ENCODE results near the gene AAMDC. TPM values are rescaled to one million over a fixed set of nuclear protein-coding genes. Genes with fewer than 3 reads are reported as not detected.
A peak's percentile ranks its signal among the peaks of the same experiment; 100 is the strongest.

AAMDC gene
- 6.8 and 21.1 TPM in 2 replicates for total RNA-seq (2014; rRNA removed; shearing (Covaris generic); ENCODE audit: low replicate concordance)

DNA sequence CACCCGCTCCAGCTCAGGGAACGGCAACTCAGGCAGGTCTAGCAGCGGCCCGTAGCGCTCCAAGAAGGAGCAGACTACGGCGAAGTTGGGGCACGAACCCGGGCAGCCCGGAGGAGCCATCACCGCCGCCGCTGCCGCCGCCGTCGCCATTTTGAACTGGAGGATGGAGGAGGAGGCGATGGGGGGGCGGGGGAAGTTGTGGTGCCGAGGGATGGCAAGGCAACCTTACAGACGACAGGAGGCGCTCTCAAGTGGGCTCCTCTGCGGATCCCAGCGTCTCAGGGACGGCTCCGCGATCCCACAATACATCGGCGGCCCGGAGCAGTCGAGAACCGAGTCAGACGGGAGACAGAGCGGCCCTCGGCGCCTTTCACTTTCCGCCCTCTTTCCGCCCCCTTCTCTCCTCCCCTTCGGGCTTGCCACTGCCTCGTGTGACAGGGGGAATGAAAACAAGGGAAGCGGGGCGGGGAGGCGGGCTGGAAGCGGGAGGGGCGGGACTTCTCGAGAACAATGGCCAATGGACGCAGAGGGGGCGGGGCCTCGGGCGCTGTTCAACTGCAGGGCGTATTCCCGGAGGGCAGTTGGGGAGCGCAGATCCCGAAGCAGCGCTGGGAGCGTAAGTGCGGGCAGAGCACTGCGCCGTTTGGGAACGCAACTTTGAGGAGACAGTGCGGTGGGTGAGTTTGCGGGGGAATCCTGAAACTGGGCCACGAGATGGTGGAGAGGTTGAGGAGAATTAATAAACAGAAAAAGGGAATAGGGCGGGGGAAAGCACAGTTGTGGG lies at the start of gene AAMDC, which contains the start of gene RSF1:
Gene AAMDC, plus strand, starts transcription at position 580 of the 784 bp plus-strand sequence. CDS start 21,353 bp downstream, outside the sequence.
Gene RSF1, minus strand, starts transcription at position 158 of the 784 bp plus-strand sequence. Its CDS starts 8 bp downstream, at position 150.
- in situ Hi-C loops (cut with HindIII; ENCODE audit: low pct_unique_long_range_greater_than_20kb, low sequenced_read_pairs): no loop called here
- DNase-seq (ENCODE audit: low read depth): peak; percentile 97

DNA sequence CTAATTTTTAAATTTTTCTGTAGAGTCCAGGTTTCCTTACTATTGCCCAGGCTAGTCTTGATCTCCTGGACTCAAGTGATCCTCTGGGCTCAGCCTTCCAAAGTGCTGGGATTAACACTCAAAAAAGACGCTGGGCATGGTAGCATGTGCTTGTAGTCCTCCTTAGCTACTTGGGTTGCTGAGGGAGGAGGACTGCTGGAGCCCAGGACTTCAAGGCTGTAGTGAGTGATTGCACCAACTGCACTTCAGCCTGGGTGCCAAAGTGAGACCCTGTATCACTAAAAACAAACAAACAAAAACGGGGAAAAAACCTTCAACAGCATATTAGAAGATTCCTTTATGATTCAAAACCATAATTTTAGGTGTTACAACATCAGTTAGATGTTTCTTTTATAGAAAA lies 45.0 kb upstream of the AAMDC start:
- no peak for DNase-seq (ENCODE audit: low read depth)
- in situ Hi-C loops (cut with HindIII; ENCODE audit: low pct_unique_long_range_greater_than_20kb, low sequenced_read_pairs): no loop called here

DNA sequence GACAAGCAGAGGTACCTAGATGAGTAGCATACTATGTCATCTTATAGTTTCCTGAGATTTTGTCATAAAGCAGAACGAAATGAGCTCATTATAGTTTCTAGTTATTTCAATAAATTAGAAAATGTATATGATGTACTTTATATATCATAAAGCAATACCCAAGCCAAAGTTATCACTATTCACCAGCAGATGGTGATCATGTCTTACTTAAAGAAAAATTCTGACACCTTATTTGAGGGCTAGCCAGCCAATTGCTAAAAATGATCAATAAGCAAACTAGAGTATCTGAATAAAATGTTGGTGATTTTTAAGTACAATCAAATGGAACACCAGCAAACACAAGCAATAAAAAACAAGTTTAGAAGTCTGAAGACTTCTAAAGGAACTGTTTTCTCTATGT lies 44.5 kb upstream of the AAMDC start:
- no peak for DNase-seq (ENCODE audit: low read depth)
- in situ Hi-C loops (cut with HindIII; ENCODE audit: low pct_unique_long_range_greater_than_20kb, low sequenced_read_pairs): no loop called here

DNA sequence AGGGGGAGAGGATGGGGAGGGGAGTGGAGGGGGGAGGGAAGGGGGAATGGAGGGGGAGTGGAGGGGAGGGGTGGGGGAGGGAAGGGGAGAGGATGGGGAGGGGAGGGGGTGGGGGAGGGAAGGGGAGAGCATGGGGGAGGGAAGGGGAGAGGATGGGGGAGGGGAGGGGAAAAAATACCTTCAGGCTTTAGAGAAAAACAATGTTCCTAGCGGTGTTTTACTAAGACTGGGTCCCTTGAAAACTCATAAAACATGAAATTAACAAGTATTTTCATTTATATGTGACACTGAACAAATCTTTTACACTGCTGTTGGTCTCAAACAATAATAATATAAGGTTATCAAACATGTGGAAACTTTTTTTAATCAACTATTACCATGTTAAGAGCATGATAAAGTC lies 42.8 kb upstream of the AAMDC start:
- DNase-seq (ENCODE audit: low read depth): no peak
- in situ Hi-C loops (cut with HindIII; ENCODE audit: low pct_unique_long_range_greater_than_20kb, low sequenced_read_pairs): no loop called here

DNA sequence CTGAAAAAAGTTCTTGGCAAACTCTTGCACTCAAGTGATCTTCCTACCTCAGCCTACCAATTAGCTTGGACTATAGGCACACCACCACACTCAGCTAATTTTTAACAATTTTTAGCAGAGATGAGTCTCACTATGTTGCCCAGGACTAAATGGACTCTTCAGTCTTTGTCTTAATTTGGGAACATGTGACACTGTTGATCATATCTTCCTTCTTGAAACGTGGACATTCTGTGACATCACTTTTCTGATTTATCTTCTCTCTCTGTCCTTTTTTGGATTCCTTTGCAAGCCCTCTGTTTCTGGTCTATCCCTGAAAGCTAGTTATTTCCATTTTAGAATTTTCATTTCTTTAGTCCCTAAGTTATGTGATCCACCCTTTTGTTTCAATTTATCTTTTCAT lies 42.4 kb upstream of the AAMDC start:
- in situ Hi-C loops (cut with HindIII; ENCODE audit: low pct_unique_long_range_greater_than_20kb, low sequenced_read_pairs): no loop called here
- DNase-seq (ENCODE audit: low read depth): no peak

DNA sequence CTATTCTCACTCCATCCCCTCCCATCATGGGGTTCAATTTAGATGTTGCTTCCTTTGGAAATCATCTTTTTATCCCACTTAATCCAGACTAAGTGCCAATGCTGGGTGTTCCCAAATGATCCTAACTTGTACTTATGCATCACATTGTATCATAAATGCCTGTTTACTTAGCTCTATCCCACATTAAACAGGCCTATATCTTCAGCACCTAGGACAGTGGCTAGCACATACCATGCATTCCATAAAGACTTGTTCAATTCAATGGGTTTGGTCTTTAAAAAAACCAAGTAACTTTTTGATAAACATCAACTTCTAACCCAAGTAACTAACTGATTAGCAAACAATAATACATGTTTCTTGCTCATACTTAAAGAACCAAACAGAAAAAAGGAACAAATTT lies 41.0 kb upstream of the AAMDC start:
- DNase-seq (ENCODE audit: low read depth): peak; percentile 30
- in situ Hi-C loops (cut with HindIII; ENCODE audit: low pct_unique_long_range_greater_than_20kb, low sequenced_read_pairs): no loop called here

DNA sequence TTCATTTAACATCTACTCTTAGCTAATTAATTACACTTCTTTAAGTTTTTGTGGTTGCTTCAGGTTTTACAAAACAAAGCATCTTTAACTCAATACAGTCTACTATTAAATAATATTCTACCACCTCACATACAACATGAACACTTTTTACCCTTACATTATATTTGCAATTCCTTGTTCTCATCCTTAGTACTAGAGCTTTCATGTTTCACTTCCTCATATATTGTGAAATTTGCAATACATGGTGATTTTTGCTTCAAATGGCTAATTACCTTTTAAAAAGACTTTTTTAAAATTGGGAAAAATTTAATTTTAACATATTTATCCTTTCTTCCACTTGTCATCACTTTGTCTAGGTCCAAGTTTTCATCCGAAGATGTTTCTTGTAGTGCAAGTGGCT lies 37.9 kb upstream of the AAMDC start:
- DNase-seq (ENCODE audit: low read depth): no peak
- in situ Hi-C loops (cut with HindIII; ENCODE audit: low pct_unique_long_range_greater_than_20kb, low sequenced_read_pairs): no loop called here

DNA sequence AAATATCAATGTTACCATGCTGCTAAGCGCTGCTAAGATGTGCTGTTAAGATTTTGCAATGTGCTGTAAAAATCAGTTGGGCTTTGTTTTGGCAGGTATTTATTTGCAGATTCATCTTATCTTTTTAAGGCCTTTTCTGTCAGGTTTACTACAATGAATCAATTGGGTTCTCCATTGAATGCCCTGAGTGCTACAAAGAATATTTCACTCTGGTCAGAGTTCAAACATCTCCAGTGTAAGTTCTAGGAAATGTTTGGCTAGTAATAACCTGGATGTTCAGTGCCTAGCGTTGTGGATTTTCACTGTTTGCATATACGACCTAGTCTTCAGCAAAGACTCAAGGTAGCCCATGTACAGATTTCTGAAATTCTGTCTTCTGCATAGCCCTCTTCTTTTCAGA lies 36.4 kb upstream of the AAMDC start:
- in situ Hi-C loops (cut with HindIII; ENCODE audit: low pct_unique_long_range_greater_than_20kb, low sequenced_read_pairs): no loop called here
- DNase-seq (ENCODE audit: low read depth): no peak

DNA sequence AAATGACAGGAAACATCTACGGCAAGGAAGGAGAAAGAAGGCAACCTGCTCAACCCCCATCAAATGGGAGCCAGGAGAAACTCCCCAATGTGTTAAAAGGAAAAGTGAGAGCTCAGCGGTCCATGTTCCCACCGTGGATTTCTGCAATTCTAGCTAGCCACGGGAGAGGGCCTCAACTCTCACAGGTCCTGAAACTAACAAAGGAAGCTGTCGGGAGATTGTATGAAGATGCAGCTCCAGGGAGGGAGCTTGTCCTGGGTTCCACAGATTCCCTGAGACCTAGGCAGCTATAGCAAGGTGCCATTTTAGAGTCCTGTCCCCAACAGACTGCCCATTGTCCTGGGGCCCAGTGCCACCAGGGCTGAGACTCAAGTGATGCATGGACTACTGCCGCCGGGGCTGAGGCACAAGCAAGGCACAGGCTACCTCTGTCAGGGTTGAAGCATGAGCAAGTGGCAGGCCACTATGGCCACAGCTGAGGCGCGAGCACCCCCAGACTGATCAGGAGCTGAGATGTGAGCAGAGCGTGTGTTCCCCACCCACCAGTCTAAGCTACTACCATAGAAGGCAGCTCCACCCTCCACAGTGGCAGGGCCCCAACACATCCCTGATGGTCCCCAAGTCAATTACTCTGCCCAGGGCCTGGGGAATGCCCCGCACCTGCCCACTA lies 31.7 kb upstream of the AAMDC start:
- no peak for DNase-seq (ENCODE audit: low read depth)
- in situ Hi-C loops (cut with HindIII; ENCODE audit: low pct_unique_long_range_greater_than_20kb, low sequenced_read_pairs): no loop called here

DNA sequence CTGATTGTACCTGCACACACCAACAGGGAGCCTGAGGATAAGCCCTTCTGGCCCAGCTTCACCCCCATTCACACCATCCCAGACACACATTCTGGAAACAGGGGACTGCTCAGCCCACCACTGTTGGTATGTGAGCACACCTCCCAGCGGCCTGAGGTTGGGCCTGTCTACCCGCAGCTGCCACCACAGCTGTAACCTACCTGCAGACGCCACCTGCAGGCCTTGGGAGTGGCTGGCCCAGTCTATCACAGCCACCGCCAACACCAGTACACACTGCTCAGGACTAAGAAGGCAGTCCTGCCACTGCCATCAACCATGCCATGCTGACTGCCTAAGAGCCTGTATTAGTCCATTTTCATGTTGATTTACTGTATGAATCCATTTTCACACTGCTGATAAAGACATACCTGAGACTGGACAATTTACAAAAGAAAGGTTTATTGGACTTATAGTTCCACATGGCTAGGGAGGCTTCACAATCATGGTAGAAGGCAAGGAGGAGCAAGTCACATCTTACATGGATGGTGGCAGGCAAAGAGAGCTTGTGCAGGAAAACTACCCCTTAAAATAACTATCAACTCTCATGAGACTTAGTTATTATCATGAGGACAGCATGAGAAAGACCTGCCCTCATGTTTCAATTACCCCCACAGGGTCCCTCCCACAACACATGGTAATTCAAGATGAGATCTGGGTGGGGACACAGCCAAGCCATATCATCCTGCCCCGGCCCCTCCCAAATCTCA lies 31.0 kb upstream of the AAMDC start:
- in situ Hi-C loops (cut with HindIII; ENCODE audit: low pct_unique_long_range_greater_than_20kb, low sequenced_read_pairs): no loop called here
- DNase-seq (ENCODE audit: low read depth): no peak

DNA sequence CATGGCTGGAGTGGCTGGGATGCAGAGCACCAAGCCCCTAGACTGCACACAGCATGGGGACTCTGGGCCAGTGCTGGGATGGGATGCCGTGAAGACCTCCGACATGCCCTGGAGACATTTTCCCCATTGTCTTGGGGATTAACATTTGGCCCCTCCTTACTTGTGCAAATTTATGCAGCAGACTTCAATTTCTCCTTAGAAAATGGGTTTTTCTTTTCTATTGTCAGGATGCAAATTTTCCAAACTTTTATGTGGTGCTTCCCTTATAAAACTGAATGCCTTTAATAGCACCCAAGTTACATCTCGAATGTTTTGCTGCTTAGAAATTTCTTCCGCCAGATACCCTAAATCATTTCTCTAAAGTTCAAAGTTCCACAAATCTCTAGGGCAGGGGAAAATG lies 29.6 kb upstream of the AAMDC start:
- DNase-seq (ENCODE audit: low read depth): no peak
- in situ Hi-C loops (cut with HindIII; ENCODE audit: low pct_unique_long_range_greater_than_20kb, low sequenced_read_pairs): no loop called here

DNA sequence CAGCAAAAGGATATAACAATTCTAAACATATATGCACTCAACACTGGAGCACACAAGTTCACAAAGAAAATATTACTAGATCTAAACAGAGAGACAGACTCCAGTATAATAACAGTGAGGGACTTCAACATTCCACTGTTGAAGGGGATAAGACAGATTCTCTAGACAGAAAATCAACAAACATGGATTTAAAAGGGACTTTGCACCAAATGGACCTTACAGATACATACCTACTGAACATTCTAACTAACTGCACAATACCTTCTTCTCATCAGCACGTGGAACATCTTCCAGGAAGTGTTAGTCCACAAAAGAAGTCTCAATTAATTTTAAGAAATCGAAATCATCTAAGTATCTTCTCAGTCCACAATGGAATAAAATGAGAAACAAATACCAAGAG lies 27.0 kb upstream of the AAMDC start:
- no peak for DNase-seq (ENCODE audit: low read depth)
- in situ Hi-C loops (cut with HindIII; ENCODE audit: low pct_unique_long_range_greater_than_20kb, low sequenced_read_pairs): no loop called here

DNA sequence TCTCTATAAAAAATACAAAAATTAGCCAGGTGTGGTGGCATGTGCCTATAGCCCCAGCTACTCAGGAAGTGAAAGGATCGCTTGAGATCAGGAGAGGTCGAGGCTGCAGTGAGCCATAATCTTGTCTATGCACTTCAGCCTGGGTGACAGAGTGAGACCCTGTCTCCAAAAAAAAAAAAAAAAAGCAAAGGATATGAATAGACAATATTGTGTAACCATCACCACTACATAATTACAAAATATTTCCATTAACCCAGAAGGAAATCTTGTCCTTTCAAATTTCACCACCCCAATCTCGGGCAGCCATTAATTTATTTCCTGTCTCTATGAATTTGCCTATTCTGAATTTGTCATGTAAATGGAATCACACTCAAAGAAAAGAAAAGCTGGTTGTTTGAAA lies 21.6 kb upstream of the AAMDC start:
- no peak for DNase-seq (ENCODE audit: low read depth)
- in situ Hi-C loops (cut with HindIII; ENCODE audit: low pct_unique_long_range_greater_than_20kb, low sequenced_read_pairs): no loop called here

DNA sequence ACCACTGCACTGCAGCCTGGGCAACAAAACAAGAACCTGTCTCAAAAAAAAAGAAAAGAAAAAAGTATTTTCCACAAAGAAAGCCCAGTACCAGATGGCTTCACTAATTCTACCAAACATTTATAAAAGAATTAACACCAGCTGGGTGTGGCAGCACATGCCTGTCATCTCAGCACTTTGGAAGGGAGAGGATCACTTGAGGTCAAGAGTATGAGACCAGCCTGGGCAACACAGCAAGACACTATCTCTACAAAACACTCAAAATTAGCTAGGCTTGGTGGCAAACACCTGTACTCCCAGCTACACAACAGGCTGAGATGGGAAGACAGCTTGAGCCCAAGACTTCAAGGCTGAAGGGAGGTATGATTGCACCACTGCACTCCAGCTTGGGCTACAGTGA lies 20.5 kb upstream of the AAMDC start:
- no peak for DNase-seq (ENCODE audit: low read depth)
- in situ Hi-C loops (cut with HindIII; ENCODE audit: low pct_unique_long_range_greater_than_20kb, low sequenced_read_pairs): no loop called here

DNA sequence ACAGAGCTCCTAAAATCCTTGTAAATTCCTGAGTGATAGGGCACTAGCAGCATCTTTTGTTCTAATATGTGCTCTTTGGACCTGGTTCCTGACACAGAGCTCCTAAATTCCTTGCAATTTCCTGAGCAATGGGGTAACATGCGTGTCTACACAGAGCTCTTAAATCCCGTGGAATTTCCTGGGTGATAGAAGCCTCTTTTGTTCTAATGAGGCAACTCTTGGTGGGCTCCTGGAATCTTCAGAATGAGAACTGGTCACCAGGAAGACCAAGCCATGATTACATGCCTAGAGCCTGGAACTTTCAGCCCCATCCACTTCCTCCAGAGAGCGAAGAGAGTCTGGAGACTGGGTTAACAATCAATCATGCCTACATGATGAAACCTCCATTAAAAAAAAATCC lies 19.5 kb upstream of the AAMDC start:
- DNase-seq (ENCODE audit: low read depth): no peak
- in situ Hi-C loops (cut with HindIII; ENCODE audit: low pct_unique_long_range_greater_than_20kb, low sequenced_read_pairs): no loop called here

DNA sequence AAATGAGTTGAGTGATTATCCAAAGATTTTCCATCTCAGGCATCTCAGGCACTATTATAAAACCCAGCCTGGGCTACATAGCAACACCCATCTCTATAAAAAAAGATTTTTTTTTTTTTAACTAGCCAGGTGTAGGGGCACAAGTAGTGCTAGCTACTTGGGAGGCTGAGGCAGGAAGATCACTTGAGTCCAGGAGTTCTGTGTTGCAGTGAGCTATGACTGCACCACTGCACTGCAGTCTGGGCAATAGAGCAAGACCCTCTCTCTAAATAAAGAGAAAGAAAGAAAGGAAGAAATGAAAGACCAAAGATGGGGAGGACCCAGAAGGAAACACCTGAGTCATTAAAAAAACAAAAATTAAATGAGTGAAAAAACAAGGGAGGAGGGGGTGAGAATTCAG lies 14.5 kb upstream of the AAMDC start:
- DNase-seq (ENCODE audit: low read depth): no peak
- in situ Hi-C loops (cut with HindIII; ENCODE audit: low pct_unique_long_range_greater_than_20kb, low sequenced_read_pairs): no loop called here

DNA sequence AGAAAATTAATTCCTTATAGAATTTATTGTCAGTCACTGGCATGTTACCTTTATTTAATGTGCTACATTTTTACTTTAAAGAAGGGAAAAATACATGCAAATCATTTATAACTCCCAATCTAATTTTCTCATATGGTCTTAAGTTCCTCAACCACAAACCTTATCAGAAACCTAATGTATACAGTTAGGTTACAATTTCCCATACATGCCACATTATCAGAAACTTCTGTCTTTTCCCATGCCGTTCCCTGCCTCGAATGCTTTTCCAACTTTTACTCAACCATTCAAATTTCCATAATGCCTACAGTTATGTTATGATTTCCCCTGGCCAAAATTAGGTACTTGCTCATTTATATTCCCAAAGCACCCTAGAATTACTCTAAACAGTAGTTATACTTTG lies 14.0 kb upstream of the AAMDC start:
- DNase-seq (ENCODE audit: low read depth): no peak
- in situ Hi-C loops (cut with HindIII; ENCODE audit: low pct_unique_long_range_greater_than_20kb, low sequenced_read_pairs): no loop called here

DNA sequence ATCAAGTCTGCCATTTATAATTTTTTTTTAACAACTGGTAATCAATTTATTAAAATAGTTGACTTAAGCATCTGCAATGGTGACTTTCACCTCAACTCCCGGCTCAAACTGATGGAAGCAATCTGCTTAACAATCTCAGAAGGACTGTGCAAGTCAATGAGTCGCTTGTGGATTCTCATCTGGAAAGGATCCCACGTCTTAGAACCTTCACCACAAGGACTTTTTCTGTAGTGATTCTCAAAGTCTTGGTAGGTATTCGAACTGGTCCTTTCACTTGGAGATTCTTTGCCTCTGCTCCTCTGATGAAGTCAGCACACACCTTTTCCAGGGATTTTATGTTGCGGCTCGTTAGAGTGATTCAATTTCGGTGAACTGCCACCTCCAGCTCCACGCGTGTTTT lies 7.7 kb upstream of the AAMDC start:
- in situ Hi-C loops (cut with HindIII; ENCODE audit: low pct_unique_long_range_greater_than_20kb, low sequenced_read_pairs): no loop called here
- DNase-seq (ENCODE audit: low read depth): no peak

DNA sequence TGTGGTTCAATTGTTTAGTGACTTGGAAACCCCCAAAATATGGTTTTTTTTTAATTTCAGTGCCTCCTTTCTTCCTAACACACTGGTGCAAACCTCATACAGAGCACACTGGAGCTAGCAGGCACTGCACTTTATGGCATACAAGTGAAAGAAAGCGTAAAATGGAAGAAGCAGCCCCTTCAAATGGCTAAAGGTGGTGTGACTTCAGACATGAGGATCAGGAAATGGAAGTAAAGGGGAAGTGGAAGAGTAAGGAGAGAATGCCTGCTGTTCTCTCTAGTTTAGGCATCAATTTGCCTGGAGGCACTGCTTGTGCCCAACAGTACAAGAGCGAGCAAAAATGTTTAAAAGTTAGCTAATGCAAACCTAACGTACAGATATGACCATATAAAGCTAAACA lies 6.1 kb upstream of the AAMDC start:
- in situ Hi-C loops (cut with HindIII; ENCODE audit: low pct_unique_long_range_greater_than_20kb, low sequenced_read_pairs): no loop called here
- no peak for DNase-seq (ENCODE audit: low read depth)
